GM19238 (cell line): Measurements from ENCODE around the gene ATP10D.

Experiments
- DNase-seq: peaks from one replicate; pipeline ENCODE4 v3.0.0; 2011; ENCODE audit warnings: low spot score; ENCODE audit not compliant: insufficient read length

Gene ATP10D

GRCh38 chr4:47579235-47579634, 94.2 kb downstream of the ATP10D start:
- DNase-seq, result no peak

- no peak for DNase-seq
Observed at GRCh38 chr4:47590325-47590724, 105.2 kb downstream of the ATP10D start.

GRCh38 chr4:47597696-47598095, 112.6 kb downstream of the ATP10D start:
- DNase-seq, result no peak

- DNase-seq, result no peak
Observed at GRCh38 chr4:47598320-47598719, 113.2 kb downstream of the ATP10D start.

GRCh38 chr4:47598896-47599295, 113.8 kb downstream of the ATP10D start:
- DNase-seq, result no peak

GRCh38 chr4:47606482-47606881, 121.4 kb downstream of the ATP10D start:
- DNase-seq, result no peak

- no peak for DNase-seq
Observed at GRCh38 chr4:47612116-47613023, 127.3 kb downstream of the ATP10D start.

- no peak for DNase-seq
Observed at GRCh38 chr4:47615385-47615784, 130.3 kb downstream of the ATP10D start.

- DNase-seq, result no peak
Observed at GRCh38 chr4:47617607-47618006, 132.5 kb downstream of the ATP10D start.

- DNase-seq, result no peak
Observed at GRCh38 chr4:47619691-47620090, 134.6 kb downstream of the ATP10D start.

- no peak for DNase-seq
Observed at GRCh38 chr4:47621181-47621580, 136.1 kb downstream of the ATP10D start.

GRCh38 chr4:47624031-47624441, 139.0 kb downstream of the ATP10D start:
- DNase-seq, result no peak

GRCh38 chr4:47631161-47631560, 146.1 kb downstream of the ATP10D start:
- DNase-seq, result no peak

GRCh38 chr4:47639531-47639930, 154.5 kb downstream of the ATP10D start:
- DNase-seq, result no peak

- no peak for DNase-seq
Observed at GRCh38 chr4:47640911-47641310, 155.8 kb downstream of the ATP10D start.

- DNase-seq, result no peak
Observed at GRCh38 chr4:47641755-47642154, 156.7 kb downstream of the ATP10D start.

- DNase-seq, result no peak
Observed at GRCh38 chr4:47642191-47642830, 157.2 kb downstream of the ATP10D start.
